ENCODE measurements around the gene DGKG.

The DGKG gene

GRCh38 chr3:186128158-186128557 is 233.9 kb downstream of the DGKG start:
- no peak for DNase-seq

- DNase-seq, result no peak
Observed at GRCh38 chr3:186127463-186127862, 234.6 kb downstream of the DGKG start.

- DNase-seq, result no peak
Observed at GRCh38 chr3:186125118-186125517, 236.9 kb downstream of the DGKG start.

GRCh38 chr3:186124592-186124991 is 237.4 kb downstream of the DGKG start:
- DNase-seq, result no peak

GRCh38 chr3:186123012-186123411 is 239.0 kb downstream of the DGKG start:
- DNase-seq, result no peak

GRCh38 chr3:186121968-186122367 is 240.1 kb downstream of the DGKG start:
- DNase-seq, result no peak

- no peak for DNase-seq
Observed at GRCh38 chr3:186121278-186121677, 240.8 kb downstream of the DGKG start.

GRCh38 chr3:186119499-186119898 is 242.5 kb downstream of the DGKG start:
- DNase-seq, result no peak

- no peak for DNase-seq
Observed at GRCh38 chr3:186118692-186119091, 243.3 kb downstream of the DGKG start.

GRCh38 chr3:186117521-186118134 is 244.4 kb downstream of the DGKG start:
- no peak for DNase-seq

GRCh38 chr3:186115239-186115996 is 246.6 kb downstream of the DGKG start:
- DNase-seq, result no peak

GRCh38 chr3:186110975-186111974 is 250.8 kb downstream of the DGKG start:
- DNase-seq, result no peak

- no peak for DNase-seq
Observed at GRCh38 chr3:186109897-186110803, 251.9 kb downstream of the DGKG start.

- DNase-seq, result peak; percentile 99
Observed at GRCh38 chr3:186108941-186109865, 252.8 kb downstream of the DGKG start, which contains the start of gene ETV5. TSS of gene ETV5 (minus strand) at chr3:186109089. CDS start at chr3:186105868, 3,221 bp downstream.

GRCh38 chr3:186108106-186108940 is 253.7 kb downstream of the DGKG start:
- DNase-seq, result no peak

GRCh38 chr3:186107215-186108105 is 254.6 kb downstream of the DGKG start:
- DNase-seq, result peak; percentile 40

GRCh38 chr3:186105543-186105942 is 256.5 kb downstream of the DGKG start:
- no peak for DNase-seq

- no peak for DNase-seq
Observed at GRCh38 chr3:186102687-186103086, 259.3 kb downstream of the DGKG start.

- no peak for DNase-seq
Observed at GRCh38 chr3:186100398-186100797, 261.6 kb downstream of the DGKG start.

Data from DMS153 (cell line).